Midbrain (tissue), 1 donor: ENCODE data around the gene ATP8A1.
"Not testable (repeated sequence)": the region's sequence is repeated elsewhere in the genome, so short reads cannot be mapped to it uniquely, and the experiment has no call there.

ENCODE experiments used
- DNase-seq: peaks from one replicate; lab custom pipeline; 2025; lab: John Stamatoyannopoulos, UW

Gene ATP8A1

DNA sequence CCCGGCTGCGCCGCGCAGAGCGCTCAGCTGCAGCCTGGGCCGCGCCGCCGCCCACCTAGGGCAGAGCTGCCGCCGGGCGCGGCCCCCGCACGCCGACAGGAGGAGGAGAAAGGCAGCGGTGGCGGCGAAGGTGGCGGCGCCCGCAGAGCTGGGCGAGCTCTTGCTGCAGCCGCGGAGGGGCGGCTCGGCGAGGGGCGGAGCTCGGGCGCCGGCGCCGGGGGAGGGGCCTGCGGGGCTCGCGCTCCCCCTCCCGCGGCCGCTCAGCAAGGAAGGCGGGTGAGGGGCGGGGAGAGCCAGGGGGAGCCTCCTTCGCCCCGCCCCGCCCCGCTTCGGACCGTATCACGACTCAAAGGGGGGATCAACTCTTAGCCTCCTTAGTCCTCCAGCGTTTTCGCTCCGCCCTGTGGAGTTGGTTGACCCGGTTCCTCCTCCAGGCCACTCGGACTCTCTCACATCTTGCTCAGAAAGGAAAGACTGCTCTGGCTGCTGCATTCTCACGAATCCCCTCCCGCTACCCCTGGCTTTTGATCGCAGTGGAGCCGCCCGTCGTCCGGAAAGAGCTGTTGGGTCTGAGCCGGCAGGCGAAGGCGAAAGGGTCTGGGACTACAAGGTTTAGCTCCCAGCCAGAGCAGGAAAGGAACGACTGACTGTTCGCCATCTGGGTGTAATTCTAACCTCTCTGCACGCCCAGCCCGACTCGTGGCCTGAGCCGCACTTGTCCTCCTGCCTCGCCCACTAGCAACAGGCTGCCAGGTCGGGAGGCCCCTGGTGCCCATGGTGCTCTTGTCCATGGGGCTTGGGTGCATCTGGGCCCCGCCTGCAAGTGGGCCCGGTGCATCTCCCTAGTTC, at the start of gene ATP8A1:
Gene ATP8A1 (minus strand): TSS at position 162 of the 849 bp plus-strand sequence. CDS start 232 bp downstream, outside the sequence.
- peak; percentile 95 for DNase-seq

DNA sequence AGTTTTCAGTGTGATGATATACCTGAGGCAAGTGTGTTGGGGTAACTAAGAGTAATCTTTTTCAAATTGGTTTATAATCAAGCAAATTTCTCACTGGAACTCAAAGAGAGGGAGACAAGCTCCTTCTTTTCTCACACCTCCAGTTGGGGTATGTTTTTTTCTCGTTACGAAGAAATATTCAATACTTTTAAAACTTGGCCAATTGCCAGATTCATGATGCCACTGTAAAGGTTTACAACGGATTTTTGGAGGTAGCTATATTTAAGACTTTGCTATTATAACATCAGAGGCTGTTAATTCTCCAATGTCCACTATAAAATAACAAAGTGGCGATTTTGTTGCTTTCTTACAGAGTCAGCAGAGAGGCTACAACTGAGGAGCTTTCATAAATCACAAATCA, 49.2 kb upstream of the ATP8A1 start:
- no peak for DNase-seq

DNA sequence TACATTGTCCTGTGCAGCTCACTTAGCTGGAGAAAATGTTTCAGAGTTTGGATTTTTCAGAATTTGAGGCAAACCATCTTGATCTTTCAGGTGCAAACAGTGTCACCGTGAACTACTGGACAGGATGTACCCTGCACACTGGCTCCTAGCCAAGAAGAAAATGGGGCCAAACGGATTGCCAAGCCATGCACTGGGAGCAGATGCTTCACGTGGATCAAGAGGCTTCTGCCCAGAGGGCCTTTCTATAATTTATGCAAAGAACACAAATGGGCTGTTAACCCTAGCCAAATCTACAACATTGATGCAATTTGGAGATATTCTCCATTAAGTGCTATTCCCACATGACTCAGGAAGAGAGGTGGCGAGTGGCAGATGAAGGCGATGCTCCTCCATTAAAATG, 46.9 kb upstream of the ATP8A1 start:
- DNase-seq: no peak

DNA sequence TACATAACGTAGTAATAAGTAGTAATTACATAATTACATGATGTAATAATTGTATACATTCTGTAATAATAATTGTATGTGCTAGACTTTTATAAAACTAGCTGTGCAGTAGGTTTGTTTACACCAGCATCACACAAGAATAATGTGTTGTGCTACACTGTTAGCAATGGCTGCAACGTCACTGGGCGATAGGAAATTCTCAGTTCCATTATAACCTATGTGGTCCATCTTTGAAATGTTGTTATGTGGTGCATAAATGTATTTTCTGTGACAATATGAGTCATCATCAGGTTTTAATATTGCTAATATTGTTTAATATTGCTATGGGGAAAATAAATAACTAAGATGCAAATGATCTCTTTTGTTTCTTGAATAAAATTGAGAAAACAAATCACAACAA, 46.0 kb upstream of the ATP8A1 start:
- no peak for DNase-seq

DNA sequence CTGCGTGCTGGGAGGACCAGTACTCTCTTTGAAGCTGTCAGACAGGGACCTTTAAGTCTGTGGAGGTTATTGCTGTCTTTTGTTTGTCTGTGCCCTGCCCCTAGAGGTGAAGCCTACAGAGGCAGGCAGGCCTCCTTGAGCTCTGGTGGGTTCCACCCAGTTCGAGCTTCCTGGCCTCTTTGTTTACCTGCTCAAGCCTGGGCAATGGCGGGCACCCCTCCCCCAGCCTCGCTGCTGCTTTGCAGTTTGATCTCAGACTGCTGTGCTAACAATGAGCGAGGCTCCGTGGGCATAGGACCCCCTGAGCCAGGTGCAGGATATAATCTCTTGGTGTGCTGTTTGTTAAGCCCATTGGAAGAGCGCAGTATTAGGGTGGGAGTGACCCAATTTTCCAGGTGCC, 44.9 kb upstream of the ATP8A1 start:
- not testable (repeated sequence) for DNase-seq

DNA sequence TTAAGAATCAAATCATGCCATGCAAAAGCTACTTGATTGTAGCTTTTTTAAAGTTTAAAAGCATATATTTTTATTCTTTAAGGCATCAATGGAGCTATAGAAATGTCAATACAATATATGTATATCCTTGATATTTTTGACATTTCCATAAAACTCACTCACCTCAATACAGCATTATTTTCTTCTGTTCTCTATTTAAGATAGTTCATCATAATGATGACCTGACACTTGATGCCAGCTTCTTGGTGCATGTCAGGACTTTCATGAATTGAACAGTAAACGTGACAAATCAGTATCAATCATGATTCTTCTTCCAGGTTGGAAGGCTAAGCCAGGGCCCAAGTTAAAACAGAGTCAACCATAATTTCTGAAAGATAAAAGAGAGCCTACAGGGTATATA, 33.6 kb upstream of the ATP8A1 start:
- no peak for DNase-seq

DNA sequence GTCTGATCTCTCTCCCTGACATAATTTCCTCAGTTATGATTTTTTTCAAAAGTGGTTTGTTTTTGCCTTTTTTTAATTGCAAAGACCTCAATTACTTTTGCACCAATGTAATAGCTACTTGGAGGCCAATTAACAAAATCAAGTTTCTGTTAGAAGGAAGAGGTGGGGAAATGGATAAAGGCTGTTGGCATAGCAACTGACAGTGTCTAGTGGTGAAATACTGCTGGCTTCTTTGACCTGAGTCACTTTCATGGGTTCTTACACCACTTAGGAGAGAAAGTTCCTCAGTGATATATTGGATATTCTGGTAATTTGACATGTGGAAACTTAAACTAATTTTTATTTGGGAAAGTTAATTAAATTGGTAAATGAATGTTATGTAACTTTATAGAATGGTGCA, 26.5 kb upstream of the ATP8A1 start:
- no peak for DNase-seq

DNA sequence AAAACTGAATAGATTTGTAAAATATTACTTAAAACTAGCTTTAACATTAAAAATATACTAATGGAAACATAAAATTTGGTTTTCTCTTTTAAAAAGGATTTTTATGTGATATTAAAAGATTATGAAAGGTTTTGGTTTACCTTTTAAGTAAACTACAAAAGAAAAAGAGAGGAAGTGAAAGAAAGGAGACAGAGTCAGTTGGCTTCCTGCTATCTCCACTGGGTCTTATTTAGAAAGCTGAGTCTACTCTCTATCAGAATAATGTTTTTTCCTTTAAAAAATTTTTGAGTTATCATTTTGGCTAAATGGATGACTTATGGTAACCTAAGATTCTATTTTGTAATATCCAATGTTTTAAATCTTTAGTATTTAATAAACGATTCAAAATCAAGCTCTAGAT, 21.6 kb upstream of the ATP8A1 start:
- DNase-seq: no peak

DNA sequence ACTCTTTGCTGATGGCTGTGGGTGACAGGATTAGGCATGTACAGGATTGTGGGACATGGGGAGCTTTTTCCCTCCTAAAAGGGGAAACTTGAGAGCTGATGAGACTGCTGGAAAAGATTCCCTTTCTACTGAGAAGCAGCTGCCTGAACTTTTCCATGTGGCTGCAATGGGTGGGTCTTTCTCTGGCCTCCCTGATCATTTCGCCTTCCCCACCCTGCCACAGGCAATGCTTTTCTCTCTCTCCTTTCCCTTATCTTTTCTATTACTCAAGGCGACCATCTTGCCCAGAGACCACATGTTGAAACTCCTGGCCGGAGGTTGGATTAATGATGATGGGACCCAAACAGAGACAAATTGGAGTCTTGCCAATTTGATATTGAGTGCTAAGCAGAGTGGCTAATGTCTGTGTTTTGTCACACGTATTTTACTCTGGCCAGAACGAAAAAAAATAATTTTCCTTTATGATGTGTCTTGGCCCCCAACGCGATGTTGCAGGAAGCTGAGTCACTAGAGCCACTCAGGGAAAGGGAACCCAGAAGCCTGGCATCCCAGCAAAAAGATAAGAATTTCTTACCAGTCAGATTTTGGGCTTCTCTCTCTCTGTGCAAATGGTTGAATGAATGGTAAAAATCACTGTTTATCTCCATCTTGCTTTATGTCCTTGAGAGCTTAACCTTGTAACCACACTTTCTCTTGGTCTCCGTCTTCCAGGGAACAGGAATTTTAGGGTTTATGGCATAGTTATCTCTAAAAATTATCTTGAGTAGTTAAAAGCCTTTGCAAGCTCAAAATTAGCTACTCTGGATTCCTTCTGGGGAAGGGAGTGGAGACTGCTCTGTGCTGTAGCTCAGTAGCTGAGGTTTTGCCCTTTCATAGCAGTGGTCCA, 19.4 kb upstream of the ATP8A1 start:
- DNase-seq: no peak

DNA sequence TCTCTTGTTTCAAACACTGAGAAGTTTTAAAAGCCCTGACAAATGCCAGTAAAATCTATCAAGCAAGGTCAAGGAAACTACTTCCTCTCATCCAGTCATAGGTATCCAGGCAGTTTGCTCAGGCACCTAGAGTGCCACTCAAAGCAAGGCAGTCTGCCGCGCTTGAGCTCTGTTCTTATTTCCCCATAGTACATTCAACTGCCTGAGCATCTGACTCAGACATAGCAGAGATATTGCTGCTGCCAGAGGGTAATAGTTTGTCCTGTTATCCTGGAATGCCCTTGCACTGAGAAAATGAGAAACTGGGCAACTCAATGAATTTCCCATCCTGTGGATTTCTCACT, 16.1 kb upstream of the ATP8A1 start:
- no peak for DNase-seq

DNA sequence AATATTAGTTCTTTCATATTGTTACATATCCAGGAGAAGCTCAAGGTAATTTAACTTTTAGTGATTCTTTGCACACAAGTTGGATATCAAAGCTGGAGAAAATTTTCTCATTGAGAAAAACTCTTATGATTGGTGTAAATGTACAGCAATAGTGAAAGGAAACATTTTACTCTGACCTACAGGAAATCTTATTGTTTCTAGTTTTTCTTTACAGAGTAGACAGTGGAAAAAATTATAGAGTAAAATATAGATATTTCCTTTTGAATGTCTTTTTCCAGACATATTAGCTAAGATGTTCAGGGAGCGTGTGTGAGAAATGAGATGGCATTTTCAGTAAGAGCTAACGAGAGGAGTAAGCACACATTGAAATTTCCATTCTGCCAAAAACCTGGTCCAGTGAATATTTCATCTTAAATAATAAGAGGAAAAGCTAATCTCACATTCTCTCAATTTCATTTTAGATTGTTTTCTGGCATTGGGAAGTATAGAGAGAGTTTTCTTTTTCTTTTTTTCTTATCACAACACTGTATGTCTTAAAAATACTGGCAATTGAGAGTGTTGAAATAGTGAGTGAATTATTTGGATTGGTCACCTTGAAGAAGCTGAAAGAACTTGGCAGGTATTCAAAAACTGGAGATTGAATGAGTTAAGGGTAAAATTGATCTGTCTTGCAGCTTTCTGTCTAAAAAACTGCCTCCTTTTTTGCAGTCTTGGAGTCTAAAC, 15.6 kb upstream of the ATP8A1 start:
- no peak for DNase-seq

DNA sequence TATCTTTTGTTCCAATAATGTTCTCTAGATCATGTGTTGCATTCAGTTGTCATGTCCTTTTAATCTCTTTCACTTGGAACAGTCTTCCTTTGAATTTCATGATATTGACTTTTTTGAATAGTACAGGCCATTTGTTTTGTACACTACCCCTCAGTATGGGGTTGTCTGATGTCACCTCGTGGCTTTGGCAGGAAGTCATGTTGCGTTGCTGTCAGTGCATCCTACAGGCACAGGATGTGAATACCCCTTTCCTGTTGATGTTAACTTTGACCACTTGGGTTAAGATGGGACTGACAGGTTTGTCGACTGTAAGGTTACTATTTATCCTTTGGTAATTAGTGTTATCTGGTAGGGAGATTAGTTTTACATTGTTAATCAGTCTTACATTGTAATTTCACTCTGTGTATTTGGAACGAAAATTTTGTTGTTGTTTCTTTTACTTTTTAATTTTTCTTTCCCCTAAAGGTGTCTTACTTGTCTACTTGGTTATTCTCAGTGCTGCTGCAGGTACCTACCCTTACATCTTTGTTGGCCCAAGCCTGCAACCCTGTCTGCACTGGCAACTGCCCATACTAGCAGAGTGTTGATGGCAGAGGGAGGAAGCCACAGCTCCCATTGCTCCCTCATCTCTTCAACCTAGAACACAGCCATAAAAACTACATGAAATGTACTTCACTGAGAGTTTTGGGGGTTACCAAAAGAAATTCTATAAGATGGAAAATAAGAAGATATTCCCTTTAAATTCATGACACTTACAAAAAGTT, 14.7 kb upstream of the ATP8A1 start:
- DNase-seq: no peak

DNA sequence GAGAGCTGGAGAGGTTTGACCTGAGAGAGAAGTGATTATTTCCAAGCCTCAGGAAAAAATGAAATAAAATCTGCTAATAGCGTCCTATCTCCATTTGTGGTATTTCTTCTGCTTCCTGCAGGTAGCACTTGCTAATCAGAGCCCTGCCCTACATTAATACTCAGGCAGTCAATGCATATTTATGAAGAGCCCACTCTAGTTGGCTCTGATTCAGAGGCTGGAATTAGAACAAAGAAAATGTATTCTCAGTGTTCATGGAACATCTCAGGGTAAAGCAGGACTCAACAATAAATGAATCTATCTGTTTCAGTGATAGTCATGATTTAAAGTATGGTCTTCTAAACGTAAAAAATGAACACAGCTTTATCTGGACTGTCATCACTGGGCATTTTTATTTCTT, 1.4 kb upstream of the ATP8A1 start:
- no peak for DNase-seq

DNA sequence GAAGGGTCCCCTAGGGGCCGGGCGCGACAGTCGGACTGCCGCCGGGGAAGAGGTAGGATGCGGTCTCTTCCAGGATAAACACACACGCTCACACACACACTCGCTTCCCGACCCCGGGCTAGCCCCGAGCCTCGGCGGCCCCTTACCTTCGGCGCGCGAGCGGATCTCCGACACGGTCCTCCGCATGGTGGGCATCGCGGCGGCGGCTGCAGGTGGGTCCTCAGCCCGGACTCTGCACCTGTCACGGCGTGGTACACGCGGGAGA, 294 bp downstream of the ATP8A1 start:
- DNase-seq: no peak

DNA sequence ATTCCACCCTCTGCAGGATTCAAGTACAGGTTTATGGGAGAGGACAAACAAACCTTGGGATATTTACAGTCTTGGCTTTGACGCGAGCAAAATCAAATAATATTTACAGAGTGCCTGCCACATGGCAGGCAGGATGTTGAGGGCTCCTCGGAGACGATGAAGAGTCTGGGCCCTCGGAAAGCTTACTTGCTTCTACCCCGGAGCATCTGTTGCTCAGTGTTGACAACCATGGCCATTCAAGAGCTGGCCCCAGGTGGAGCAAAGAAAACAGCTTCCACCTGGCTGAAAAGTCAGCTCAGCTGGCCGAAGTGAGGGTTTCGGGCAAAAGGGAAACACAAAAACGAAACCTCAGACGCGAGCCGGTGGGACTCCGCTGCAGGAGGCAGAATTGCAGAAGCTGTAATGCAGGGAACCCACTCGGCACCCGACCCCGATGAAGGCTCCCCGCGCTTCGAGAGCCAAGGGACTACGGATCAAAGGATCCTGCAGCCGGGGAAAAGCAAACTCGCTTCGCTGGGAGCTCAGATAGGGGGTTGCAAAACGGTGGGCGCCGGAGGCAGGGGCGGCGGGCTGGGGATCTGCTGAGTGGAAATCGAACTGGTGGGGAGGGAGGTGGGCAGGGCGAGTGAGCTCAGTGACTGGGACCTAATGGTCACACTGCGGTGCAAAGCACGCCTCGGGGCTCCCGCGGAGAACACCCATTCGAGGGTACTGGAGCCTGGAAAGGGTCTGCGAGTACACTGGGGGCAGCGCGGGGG, 805 bp downstream of the ATP8A1 start:
- DNase-seq: peak; percentile 48

DNA sequence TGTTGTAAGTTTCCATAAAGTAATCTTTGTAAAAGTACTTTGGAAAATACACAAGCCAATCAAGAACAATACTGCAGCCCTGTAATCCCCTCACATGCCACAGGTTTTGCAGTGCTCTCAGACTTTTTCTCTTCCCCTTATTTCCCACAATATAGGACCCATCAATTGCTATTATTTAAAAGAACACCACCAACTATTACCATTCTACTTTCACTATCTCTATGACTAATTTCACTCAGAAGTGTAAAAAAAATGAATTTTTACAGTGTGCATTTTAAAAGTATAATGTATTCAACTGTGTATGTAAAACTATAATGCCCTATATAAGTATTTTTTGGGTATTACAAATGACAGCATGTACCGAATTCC, 1.7 kb downstream of the ATP8A1 start:
- DNase-seq: no peak

DNA sequence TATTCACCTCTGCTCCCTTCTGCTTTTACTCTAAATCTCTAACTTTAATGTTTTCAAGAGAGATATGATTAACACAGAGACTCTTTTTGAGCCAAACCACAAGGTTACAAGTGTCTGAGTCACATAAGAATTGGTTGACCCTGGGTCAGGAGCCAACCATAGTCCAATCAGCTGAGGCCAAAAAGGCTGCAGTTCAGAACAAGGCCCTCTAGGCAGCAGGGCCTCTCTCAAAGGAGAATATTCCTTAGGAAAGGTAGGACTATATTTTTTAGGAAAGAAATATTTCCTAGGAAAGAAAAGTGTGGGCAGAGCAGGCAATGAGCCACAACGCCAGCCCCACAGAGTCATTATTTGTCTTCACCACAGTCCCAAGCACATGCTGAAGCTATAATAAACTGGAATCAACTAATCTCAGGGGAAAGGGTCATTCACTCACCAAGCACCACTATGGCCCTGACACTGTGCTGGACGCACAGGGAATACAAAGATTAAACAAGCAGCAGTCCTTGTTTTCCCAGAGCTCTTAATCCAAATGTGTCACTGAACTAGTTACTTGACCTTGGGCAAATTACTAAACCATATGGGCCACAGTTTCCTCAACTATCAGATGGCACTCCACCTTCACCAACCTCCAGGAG, 2.2 kb downstream of the ATP8A1 start:
- DNase-seq: no peak

DNA sequence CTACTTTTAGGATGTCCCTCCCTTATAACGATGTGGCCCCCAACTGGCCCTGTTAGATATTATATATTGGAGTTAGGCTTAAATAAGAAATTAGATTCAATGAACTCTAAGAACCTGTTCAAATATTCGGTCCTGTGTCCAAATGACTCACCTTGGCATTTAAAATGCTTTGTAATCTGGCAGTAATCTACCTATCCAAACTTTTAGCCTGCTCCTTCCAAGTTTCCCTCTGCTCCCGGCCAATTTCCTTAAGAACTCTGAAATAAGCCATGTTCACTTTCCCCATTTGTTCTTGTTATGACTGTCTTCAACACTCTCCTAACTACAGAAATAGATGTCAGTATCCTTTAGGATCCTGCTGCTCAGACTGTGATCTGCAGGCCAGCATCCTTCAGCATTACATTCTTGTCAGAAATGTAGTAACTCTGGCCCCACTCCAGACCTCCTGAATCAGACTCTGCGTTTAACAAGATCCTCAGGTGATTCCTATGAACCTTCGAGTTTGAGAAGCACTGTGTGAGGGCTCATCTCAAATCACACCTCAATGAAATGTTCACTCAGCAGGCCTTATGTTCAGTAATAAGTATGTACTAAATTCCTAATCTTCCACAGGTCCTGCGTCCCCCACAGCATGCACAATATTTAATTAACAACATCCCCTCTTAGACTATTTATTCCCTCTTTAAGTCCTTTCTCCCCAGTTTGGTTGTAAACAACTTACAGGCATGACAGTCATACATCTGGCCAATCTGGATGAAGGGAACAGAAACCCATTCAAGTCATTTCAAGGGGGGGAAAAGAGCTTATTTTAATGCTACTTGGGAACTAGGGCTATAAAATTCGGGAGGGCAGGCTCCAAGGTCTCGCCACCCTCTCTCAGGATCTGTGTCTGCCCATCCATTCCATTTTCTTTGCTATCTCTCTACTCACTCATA, 3.0 kb downstream of the ATP8A1 start:
- DNase-seq: no peak

DNA sequence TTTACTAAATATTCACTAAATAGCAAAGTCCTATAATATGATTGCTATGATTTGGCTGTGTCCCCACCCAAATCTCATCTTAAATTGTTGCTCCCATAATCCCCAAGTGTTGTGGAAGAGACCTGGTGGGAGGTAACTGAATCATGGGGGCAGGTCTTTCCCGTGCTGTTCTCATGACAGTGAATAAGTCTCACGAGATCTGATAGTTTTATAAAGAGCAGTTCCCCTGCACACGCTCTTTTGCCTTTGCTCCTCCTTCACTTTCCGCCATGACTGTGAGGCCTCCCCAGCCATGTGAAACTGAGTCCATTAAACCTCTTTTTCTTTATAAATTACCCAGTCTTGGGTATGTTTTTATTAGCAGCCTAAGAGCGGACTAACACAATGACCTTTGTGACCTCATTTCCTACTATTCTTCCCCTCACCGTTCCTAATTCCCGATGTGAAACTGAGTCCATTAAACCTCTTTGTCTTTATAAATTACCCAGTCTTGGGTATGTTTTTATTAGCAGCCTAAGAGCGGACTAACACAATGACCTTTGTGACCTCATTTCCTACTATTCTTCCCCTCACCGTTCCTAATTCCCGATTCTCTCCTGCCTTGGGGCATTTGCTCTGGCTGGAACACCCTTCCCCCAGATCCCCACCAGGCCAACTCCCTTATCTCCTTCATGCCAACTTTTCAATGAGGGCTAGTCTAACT, 4.2 kb downstream of the ATP8A1 start:
- not testable (repeated sequence) for DNase-seq
